ENCODE results near the gene CDC42BPA.

Gene CDC42BPA

GRCh38 chr1:226978432-226979114 lies 339.7 kb downstream of the CDC42BPA start:
- no peak for DNase-seq
- ATAC-seq, result no peak

DNA sequence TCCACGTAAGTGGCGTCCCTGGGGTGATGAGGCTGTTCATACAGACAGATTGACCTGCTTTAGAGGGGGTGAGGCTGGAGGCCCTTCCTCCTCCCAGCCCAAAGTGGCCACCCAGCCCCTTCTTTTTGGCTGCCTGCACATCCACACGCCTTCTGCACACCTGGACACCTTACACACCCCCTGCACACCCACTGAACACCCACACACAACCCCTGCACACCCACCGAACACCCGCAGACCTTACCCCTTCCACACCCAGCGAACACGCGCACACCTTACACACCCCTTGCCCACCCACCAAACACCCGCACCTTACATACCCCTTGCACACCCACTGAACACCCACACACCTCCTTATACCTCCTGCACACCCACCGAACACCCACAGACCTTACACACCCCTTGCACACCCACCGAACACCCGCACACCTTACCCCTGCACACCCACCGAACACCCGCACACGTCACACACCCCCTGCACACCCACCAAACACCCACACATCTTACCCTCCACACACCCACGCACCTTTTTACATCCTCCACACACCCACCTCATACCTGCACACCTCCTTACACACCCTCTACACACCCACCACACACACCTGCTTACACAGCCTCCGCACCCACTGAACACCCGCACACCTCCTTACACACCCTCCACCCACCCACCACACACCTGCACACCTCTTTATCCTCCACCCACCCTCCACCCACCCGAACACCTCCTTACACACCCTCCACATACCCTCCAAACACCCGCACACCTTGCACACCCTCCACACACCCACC lies 340.5 kb downstream of the CDC42BPA start:
- no peak for ATAC-seq

GRCh38 chr1:226976978-226977642 lies 341.2 kb downstream of the CDC42BPA start:
- DNase-seq, result no peak
- no peak for ATAC-seq

More for the DNA sequence above, 340.5 kb downstream of the CDC42BPA start:
- no peak for DNase-seq

DNA sequence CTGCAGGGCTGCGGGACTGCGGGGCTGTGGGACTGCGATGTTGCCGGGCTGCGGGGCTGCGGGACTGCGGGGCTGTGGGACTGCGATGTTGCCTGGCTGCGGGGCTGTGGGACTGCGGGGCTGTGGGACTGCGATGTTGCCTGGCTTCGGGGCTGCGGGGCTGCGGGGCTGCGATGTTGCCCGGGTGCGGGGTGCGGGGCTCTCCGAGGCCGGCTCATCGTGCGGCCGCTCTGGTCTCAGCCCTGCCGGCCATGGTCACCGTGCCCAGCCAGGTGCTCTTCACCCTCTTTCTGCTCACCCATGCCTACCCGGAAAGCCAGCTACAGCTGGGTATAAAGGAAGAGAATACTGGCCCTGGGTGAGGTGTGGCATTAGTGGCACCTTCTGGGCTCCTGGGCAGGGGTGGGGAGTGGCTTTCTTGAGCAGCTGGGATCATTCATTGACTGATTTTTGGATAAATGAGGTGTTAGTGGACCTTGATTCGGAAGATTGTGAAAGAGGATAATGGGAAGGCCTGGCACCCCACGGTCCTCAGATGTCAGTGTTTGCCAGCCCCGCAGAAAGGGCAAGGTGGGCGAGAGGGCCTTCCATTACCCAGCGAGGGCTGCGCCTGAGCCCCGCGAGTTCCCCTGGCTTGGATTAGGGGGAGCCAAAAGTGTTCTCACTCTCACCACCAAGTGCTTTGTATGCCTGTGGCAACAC lies 341.9 kb downstream of the CDC42BPA start:
- ATAC-seq (no peak), DNase-seq (no peak)

GRCh38 chr1:226975259-226976250 lies 342.7 kb downstream of the CDC42BPA start:
- ATAC-seq (no peak), DNase-seq (no peak)

DNA sequence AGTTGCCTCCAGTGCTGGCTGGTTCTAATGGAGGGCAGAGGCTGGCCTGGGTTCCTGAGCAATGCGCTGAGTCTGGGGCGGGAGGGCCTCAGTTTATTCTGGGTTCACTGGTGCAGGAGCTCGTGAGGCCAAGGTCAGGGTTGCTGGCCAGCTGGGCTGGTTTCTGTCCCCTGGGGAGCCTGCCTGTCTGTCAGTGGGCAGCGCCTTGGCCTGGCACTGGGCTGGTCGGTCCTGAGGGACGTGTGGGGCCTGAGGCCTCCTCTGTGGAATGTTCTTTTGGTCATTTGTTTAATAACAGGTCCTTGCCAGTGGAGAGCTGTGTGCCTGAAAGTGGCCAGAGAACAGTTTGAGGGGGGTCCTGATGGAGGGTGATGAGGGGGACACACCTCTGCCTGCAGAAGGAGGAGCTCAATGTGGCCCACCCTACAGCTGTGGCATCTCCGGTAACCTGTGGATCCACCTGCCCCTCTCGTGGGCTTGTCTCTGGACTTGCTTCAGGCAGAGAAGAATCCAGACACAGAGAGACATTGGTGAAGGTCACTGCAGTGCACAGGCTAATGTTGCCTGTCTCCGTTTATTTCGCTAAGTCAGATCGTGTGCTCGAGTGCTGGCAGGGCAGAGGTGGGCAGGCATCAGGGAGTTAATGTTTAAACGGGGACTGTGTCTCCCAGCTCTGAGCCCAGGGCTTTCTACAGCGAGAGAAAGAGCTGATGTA lies 343.6 kb downstream of the CDC42BPA start:
- DNase-seq (no peak), ATAC-seq (no peak)

DNA sequence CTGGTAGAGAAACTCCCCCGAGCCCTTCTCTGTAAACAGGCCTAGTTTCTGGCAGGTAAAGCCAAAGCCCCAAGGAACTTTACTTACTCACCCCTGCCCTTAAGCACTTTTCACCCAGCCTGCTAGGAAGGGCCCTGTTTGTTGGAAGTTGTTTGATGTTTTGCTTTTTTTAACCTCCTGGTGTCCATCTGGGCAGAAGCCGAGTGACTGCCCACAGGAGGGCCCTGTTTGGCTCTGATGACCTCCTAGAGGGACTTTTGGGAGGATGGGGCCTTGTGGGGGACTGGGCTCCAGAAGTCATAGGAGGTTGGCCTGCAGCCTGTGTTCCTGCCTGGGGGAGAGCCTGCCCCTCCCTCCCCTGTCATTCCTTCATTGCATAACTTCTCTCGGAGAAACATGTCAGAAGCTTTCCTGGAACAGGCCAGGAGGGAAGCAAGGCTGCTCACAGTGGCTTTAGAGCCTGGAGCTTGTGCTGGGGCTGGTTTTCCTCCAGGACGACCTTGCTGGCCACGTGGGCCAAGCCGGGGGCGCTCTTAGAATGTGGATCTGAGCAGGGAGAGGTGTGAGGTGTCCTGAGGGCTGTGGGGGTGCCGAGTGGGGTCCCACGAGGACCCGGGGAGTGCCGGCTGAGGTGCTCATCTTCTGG lies 344.3 kb downstream of the CDC42BPA start:
- no peak for DNase-seq
- no peak for ATAC-seq

DNA sequence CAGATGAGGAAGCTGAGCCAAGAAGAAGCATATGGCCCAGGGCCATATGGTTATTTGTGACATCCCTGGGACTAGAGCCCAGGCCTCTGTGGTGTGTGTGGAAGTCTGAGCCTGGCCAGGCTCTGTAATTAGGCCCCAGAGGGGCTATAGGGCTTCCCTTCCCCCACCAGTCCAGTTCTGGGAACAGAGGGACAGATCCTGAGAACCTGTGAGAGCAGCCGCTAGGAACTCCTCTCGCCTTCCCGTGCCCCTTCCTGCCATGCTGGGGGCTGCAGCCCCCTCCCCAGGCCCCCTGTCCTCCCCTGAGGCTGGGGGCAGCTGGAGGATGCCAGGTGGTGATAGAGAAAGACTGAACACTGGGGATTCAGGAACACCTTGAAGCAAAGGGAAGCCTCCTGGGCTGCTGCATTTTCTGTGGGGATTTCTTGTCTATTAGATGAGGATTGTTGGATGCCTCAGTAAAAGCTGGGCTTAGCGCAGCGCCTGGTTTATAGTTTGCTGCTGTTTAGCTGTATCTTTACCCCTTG lies 344.9 kb downstream of the CDC42BPA start:
- no peak for ATAC-seq
- no peak for DNase-seq

DNA sequence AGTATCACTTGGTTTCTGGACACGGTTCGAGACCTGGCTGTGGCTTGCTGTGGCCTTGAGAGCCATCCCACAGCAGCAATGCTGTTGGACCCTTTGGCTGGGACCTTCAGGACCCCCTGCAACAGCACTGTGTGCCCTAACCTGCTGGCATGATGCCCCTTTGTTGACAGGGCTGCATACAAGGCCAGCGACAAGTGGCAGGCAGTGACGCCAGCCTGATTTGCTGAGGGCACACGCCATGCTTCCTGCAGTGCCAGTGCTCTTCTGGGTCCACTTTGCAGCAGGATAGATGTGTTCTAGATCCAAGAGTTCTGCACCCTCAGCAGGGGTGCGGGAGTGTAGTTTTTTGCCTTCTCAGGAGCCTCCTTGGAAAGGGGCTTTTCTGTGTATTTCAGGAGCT lies 345.4 kb downstream of the CDC42BPA start:
- no peak for ATAC-seq
- DNase-seq, result no peak

GRCh38 chr1:226971765-226972164 lies 346.5 kb downstream of the CDC42BPA start:
- ATAC-seq, result no peak
- DNase-seq, result no peak

GRCh38 chr1:226967665-226968064 lies 350.6 kb downstream of the CDC42BPA start:
- no peak for DNase-seq

DNA sequence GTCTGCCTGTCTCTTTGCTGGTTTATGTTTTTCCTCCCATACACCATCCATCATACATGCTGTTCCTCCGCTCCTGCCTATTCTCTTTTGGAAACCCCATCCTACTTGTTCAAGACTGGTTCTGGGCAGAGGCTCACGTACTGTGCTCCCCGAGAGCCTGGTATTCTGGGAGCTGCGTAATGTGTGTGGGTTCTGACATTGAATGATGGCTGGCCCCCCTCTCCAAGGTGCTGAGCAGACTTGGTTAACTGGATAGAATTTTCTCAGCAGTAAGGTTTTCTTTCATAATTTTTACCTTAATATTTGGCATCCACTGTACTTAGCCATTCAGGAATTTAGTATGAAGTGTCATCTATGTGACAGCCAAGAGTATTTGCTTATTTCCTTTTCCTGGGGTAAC lies 351.6 kb downstream of the CDC42BPA start:
- no peak for DNase-seq
- no peak for ATAC-seq

More at GRCh38 chr1:226967665-226968064, 350.6 kb downstream of the CDC42BPA start:
- no peak for ATAC-seq

- DNase-seq (no peak), ATAC-seq (no peak)
These were observed 352.5 kb downstream of the CDC42BPA start for GRCh38 chr1:226965581-226966440.

DNA sequence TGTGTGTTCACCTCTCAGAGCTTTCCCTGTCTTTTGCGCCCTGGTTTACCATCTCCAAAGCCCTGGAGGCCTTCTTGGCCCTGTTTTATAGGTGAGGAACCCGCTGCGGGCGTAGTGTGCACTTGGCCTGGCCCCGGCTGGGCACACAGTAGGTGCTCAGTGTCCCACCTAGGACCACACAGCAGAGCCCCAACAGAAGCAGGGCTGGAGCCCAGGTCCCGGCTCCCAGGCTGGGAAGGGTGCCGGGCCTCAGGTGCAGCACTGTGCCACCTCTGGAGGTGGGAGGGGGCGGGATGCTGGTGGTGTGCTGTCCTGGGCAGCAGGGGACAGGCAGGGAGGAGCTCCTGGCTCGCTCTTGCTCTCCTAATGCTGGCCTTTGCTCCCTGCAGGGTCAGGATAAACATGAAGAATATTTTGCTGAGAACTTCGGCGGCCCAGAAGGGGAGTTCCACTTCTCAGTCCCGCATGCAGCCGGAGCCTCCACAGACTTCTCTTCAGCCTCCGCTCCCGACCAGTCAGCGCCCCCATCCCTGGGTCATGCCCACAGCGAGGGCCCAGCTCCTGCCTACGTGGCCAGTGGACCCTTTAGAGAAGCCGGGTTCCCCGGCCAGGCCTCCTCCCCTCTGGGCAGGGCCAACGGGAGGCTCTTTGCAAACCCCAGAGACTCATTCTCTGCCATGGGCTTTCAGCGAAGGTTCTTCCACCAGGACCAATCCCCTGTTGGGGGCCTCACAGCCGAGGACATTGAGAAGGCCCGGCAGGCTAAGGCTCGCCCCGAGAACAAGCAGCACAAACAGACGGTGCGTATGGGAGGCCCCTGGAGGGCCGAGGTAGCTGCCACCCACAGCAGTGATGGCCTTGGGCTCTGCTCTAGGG lies 353.4 kb downstream of the CDC42BPA start:
- DNase-seq (no peak), ATAC-seq (no peak)

- DNase-seq, result no peak
- ATAC-seq, result no peak
These were observed 354.2 kb downstream of the CDC42BPA start for GRCh38 chr1:226964068-226964425.

DNA sequence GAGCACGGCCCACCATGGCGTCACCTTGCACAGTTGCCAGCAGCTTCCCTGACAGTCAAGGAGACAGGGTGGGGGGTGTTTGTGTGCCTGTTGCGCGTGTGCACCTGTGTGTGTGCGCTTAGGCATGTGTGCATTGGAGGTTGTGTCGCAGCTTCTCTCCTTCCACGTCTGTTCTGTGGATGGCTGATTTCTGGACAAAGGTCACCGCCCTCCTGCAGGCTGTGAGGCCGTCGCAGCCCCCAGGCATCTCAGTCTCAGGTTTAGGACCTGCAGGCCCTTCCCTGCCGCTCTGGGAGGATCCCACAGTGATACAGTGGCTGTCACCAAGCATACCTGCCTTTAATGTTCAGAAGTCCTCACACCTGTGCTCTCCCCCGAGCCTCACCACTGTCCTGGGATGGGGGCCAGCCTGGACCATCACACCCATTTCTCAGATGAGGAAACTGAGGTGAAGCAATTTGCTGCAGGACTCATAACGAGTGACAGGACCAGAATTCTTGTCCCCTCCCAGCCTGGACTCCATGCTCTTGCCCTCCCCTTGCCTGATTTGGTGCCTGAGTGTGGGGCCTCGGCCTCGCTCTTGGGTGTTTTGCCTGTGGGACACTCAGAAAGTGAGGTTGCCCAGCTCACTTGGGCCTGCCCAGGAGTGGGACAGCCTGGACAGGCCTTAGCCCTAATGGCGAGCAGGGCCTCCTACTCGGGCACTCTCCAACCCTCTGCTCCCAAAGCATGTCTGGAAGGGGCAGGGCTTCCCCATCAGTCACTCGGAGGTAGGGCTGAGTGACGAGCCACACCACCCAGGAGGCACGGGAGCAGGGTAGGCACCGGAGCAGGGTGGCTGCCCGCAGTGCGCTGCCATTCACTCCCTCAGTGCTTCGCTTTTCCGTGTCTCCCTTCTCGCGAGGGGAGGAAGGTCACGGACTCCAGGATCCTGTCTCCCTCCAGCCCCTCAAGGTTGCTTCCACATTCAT lies 355.6 kb downstream of the CDC42BPA start:
- DNase-seq, result no peak
- ATAC-seq, result no peak
